ENCODE data around the gene MARCHF10. TPM values are rescaled to one million over a fixed set of nuclear protein-coding genes. Genes with fewer than 3 reads are reported as not detected.
A peak's percentile ranks its signal among the peaks of the same experiment; 100 is the strongest.
"Not testable (repeated sequence)": the region's sequence is repeated elsewhere in the genome, so short reads cannot be mapped to it uniquely, and the experiment has no call there.

The MARCHF10 gene, protein sequence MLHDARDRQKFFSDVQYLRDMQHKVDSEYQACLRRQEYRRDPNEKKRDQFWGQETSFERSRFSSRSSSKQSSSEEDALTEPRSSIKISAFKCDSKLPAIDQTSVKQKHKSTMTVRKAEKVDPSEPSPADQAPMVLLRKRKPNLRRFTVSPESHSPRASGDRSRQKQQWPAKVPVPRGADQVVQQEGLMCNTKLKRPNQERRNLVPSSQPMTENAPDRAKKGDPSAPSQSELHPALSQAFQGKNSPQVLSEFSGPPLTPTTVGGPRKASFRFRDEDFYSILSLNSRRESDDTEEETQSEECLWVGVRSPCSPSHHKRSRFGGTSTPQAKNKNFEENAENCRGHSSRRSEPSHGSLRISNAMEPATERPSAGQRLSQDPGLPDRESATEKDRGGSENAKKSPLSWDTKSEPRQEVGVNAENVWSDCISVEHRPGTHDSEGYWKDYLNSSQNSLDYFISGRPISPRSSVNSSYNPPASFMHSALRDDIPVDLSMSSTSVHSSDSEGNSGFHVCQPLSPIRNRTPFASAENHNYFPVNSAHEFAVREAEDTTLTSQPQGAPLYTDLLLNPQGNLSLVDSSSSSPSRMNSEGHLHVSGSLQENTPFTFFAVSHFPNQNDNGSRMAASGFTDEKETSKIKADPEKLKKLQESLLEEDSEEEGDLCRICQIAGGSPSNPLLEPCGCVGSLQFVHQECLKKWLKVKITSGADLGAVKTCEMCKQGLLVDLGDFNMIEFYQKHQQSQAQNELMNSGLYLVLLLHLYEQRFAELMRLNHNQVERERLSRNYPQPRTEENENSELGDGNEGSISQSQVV
- total RNA-seq: not detected

DNA sequence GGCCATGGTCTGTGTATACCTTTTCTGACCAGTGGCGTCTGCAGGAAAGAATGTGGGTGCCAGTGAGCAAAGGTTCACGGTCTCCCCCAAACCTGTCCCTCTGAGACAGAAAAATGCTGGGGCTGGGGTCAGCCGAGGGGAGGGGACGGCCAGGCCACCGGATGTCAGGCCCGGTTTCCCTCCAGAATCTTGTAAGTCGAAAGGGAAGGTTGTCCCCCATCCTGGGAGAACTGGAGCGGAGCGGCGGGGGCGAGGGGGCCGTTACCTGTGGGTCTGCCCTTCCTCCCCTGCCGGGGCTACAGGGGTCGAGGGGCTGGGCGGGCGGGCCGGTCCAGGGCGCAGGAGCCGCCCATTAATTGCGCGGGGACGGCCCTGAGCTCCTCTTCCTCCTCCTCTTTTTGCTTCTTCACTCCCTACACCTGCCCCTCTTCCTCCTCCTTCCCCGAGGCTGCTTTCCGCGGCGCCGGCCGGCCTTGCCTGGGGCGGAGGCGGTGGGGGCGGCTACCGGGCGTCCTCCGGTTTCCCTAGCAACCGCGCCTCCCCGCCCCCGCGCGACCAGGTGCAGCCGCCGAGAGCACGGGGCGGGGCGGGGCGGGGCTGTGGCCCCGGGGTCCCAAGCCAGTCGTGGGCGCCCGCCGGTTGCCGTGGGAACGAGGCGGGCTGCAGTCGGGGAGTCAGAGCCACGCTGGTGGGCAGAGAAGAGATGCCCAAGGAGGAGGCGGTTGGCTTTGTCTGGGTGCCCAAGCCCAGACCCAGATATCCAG is at the start of gene MARCHF10:
TSS of gene MARCHF10 (minus strand) at position 503 of the 764 bp plus-strand sequence. CDS start 6,579 bp downstream, outside the sequence.
- H3K27me3 Mint-ChIP-seq: peaks cover 47% of the 10 kb centered on the region
- H3K4me3 Mint-ChIP-seq: no peak within 1 kb of the TSS
- peak; percentile 40 for DNase-seq

DNA sequence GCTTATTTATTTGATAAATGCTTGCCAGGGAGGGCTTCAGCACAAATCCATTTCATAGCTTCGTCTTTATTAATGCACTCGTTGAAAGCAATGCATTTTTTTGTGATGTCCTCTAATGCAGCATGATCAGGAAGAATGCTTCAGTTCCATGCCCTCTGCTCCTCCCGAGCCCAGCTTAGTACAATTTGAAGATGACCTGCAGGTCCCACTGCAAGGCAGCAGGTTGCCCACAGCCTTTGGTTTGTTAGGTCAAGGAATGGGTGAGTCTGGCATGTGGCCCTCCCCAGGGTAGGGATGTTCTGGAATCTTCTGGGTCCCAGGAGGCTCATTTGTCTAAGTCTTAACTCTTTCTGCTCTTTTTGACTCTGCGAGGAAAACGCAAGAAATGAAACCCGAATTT is 49.4 kb upstream of the MARCHF10 start:
- ATAC-seq (no peak), DNase-seq (no peak)
- CTCF ChIA-PET: no interaction called here
- H3K36me3 Mint-ChIP-seq: no peaks in the 10 kb centered on the region
- no peaks in the 10 kb centered on the region for H3K4me1 Mint-ChIP-seq
- no peak overlapping the region for H3K27ac Mint-ChIP-seq
- H3K27me3 Mint-ChIP-seq: peaks cover 34% of the 10 kb centered on the region
- no peaks in the 10 kb centered on the region for H3K9me3 Mint-ChIP-seq (ENCODE audit: low read depth)
- no peak overlapping the region for H3K4me3 Mint-ChIP-seq

More for the DNA sequence above, at the start of gene MARCHF10:
- H3K4me1 Mint-ChIP-seq: no peaks in the 10 kb centered on the region
- H3K9me3 Mint-ChIP-seq (ENCODE audit: low read depth): no peaks in the 10 kb centered on the region
- peak; percentile 27 for ATAC-seq
- no peaks in the 10 kb centered on the region for H3K36me3 Mint-ChIP-seq
- no peak within 1 kb of the TSS for H3K27ac Mint-ChIP-seq
- CTCF ChIA-PET: no interaction called here

DNA sequence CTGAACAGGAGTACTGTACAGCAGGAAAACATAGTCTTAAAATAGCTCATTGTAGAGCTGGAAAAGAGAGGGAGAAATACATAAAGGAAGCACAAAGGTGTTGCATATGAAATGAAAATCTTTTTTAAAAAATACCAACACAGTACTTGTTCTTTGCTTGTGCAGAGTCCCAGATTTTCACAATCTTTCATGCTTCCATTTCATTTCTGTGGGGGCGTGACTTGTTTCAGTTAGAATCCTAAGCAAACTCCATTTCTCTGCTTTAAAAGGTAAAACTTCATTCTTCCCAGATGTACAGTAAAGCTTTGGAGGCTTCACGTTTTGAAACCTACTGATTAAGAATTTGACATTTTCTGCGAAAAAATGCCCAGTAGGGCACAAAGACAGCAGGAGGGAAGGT is 48.5 kb upstream of the MARCHF10 start:
- H3K27me3 Mint-ChIP-seq: peaks cover 36% of the 10 kb centered on the region
- CTCF ChIA-PET: no interaction called here
- H3K27ac Mint-ChIP-seq: no peak overlapping the region
- DNase-seq (no peak), ATAC-seq (no peak)
- H3K4me3 Mint-ChIP-seq: no peak overlapping the region
- no peaks in the 10 kb centered on the region for H3K9me3 Mint-ChIP-seq (ENCODE audit: low read depth)
- no peaks in the 10 kb centered on the region for H3K36me3 Mint-ChIP-seq
- no peaks in the 10 kb centered on the region for H3K4me1 Mint-ChIP-seq

DNA sequence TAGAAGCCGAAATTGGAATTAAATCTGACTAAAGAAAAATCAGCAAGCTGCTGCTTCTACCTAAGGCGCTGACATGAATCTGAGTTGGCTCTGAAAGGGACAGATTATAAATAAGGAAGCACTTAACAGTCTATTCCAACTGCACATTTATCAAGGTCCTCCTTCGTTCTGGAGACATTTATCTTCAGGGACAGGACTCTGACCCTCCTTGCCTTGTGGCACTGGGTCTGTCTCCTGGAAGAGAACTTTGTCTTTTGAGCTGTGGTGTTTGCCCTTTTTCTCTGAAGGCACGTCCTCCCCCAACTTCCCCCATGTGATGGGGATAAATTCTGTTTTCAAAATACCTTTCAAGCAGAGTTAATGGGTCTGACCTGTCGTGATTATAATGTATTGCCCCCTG is 47.0 kb upstream of the MARCHF10 start:
- Mint-ChIP-seq H3K4me1 (no peaks in the 10 kb centered on the region), H3K4me3 (no peak overlapping the region), H3K36me3 (no peaks in the 10 kb centered on the region), H3K27ac (no peak overlapping the region), H3K27me3 (peaks cover 30% of the 10 kb centered on the region), H3K9me3 (ENCODE audit: low read depth) (no peaks in the 10 kb centered on the region)
- ATAC-seq (no peak), DNase-seq (no peak)
- CTCF ChIA-PET: no interaction called here

DNA sequence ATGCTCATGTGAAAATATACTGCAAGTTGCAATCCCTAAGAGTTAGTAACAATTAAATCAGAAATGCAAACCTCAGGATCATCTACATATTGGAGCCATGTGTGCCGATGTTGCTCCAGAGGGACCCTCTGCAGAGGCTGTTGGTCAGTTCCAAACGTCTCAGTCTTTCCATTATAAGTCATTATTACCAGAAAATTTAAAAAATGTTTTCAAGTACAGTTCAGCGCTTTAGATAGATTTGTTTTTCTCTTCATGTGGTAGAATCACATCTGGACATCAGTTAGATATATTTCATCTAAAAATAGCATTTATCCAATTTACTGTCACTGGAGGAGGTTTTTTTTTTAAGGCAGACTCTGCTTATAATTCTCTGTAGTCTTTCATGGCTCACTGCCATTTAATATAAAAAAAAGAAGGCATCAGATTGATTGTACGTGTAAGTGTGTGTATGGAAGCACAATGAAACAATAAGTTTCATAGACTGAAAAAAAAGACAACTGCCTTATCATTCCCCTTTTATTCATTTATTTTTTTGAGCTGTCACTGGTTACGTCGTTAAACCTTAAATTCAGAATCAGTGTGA is 46.1 kb upstream of the MARCHF10 start:
- H3K4me3 Mint-ChIP-seq: no peak overlapping the region

DNA sequence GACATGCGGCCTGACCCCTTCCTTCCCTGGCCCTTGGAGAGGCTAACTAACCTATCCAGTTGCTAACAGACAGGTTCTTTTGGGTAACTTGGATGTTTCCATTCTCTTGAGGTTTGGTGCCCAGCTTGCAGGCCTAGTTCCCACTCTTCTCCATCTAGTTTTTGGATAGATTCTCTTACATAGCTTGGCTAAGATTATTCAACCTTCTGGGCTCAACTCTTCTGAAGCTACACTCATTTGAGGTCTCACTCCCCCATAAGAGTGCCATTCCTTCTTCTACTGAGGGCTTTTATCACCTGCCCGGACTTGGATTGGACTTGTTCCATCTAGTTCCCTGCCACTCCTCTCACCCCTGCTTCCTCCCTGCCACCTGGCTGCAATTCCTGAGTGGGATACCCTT is 44.1 kb upstream of the MARCHF10 start:
- DNase-seq (peak; percentile 0), ATAC-seq (no peak)
- no peak overlapping the region for H3K4me3 Mint-ChIP-seq
- no peaks in the 10 kb centered on the region for H3K4me1 Mint-ChIP-seq
- H3K36me3 Mint-ChIP-seq: no peaks in the 10 kb centered on the region
- no peaks in the 10 kb centered on the region for H3K9me3 Mint-ChIP-seq (ENCODE audit: low read depth)
- no peak overlapping the region for H3K27ac Mint-ChIP-seq
- peaks cover 25% of the 10 kb centered on the region for H3K27me3 Mint-ChIP-seq
- CTCF ChIA-PET: no interaction called here

More for the DNA sequence above, 46.1 kb upstream of the MARCHF10 start:
- H3K4me1 Mint-ChIP-seq: no peaks in the 10 kb centered on the region
- no peak overlapping the region for H3K27ac Mint-ChIP-seq
- H3K9me3 Mint-ChIP-seq (ENCODE audit: low read depth): no peaks in the 10 kb centered on the region
- peaks cover 27% of the 10 kb centered on the region for H3K27me3 Mint-ChIP-seq
- CTCF ChIA-PET: no interaction called here
- ATAC-seq: no peak
- DNase-seq: no peak
- no peaks in the 10 kb centered on the region for H3K36me3 Mint-ChIP-seq

DNA sequence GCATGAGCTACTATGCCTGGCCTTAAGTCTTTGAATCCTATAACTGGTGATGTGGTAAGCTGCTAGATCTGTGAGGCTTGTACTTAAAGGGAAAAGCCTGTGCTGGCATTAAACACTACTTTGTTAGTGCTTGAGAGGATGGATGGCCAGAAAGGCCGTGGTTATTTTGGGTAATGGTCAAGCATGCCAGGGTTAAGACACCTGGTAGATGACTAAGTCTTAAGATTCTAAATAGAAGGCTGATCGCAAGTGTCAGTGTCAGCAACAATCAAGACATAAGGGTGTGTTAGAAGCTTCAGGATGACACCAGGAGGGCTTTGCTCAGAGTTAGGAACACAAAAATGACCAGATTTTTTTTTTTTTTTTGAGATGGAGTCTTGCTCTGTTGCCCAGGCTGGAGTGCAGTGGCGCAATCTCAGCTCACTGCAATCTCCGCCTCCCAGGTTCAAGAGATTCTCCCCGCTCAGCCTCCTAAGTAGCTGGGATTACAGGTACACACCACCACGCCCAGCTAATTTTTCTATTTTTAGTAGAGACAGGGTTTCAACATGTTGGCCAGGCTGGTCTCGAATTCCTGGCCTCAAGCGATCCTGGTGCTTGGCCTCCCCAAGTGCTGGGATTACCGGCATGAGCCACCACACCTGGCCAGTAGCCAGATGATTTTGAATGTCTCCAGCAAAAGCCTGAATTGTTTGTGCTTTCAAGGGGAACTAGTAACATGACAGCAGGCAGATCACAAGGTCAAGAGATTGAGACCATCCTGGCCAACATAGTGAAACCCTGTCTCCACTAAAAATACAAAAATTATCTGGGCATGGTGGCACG is 41.7 kb upstream of the MARCHF10 start:
- H3K4me1 Mint-ChIP-seq; H3K27ac Mint-ChIP-seq; H3K4me3 Mint-ChIP-seq; ATAC-seq; H3K36me3 Mint-ChIP-seq; H3K9me3 Mint-ChIP-seq (ENCODE audit: low read depth); CTCF ChIA-PET: not testable (repeated sequence)
- H3K27me3 Mint-ChIP-seq: peaks cover 13% of the 10 kb centered on the region
- DNase-seq: peak; percentile 7

DNA sequence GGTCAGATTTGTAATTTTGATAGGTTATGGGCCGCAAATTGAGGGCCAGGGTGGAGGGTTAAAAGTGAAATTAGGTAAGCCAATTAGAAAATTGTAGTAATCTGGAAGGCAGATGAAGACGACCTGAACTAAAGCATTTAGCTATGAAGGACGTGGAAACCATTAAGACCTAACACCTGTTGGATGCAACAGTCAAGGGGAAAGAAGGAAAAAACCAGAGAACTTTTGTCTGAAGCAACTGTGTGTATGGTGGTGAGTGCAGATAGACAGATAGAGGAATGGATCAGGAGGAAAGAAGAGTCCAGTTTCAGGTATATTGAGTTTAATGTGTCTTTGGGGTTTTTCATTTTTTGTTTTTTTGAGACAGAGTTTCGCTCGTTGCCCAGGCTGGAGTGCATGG is 40.2 kb upstream of the MARCHF10 start:
- Mint-ChIP-seq H3K36me3 (no peaks in the 10 kb centered on the region), H3K27me3 (peaks cover 9% of the 10 kb centered on the region), H3K9me3 (ENCODE audit: low read depth) (no peaks in the 10 kb centered on the region), H3K4me1 (no peaks in the 10 kb centered on the region), H3K4me3 (no peak overlapping the region), H3K27ac (no peak overlapping the region)
- CTCF ChIA-PET: no interaction called here
- ATAC-seq (no peak), DNase-seq (no peak)

DNA sequence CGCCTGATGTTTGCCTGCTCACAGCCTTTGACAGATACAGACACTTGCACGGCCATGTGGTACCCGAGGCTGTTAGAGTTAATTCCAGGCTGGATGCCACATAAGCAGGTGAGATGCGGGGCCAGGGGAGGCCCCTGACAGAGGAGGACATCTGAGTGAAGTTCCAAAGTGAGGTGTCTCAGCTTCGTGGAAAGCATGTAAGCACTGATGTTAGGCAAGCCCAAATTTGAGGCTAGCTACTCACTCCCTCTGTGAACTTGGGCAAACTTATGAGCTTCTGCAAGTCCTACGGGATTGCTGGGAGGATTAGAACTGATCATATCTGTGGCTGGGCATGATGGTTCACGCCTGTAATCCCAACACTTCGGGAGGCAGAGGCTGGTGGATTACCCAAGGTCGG is 39.3 kb upstream of the MARCHF10 start:
- CTCF ChIA-PET: no interaction called here
- H3K4me1 Mint-ChIP-seq: no peaks in the 10 kb centered on the region
- peaks cover 7% of the 10 kb centered on the region for H3K27me3 Mint-ChIP-seq
- no peaks in the 10 kb centered on the region for H3K9me3 Mint-ChIP-seq (ENCODE audit: low read depth)
- no peak overlapping the region for H3K4me3 Mint-ChIP-seq
- H3K36me3 Mint-ChIP-seq: no peaks in the 10 kb centered on the region
- DNase-seq: peak; percentile 35
- no peak for ATAC-seq
- H3K27ac Mint-ChIP-seq: no peak overlapping the region

DNA sequence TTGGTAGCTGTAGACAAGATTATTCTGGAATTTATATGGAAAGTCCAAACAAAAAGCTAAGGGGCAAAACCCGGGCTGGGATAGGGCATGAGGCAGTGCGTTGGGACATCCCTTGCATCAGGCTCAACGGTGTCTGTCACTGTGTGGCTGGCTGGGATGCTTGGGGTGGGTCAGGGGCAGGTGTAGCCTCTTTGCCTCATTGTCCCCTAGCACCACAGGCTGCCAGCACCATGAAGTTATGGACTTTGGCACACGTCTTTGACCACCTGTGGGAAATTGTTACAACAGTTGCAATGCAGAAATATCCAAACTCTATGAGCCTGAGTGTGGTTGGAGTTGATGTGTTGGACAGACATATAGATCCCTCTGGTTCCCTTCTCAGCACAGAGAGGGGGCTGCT is 32.8 kb upstream of the MARCHF10 start:
- H3K9me3 Mint-ChIP-seq (ENCODE audit: low read depth): no peaks in the 10 kb centered on the region
- DNase-seq (peak; percentile 35), ATAC-seq (no peak)
- no peak overlapping the region for H3K27ac Mint-ChIP-seq
- no peak overlapping the region for H3K4me3 Mint-ChIP-seq
- CTCF ChIA-PET: no interaction called here
- H3K4me1 Mint-ChIP-seq: no peaks in the 10 kb centered on the region
- H3K27me3 Mint-ChIP-seq: peaks cover 27% of the 10 kb centered on the region
- H3K36me3 Mint-ChIP-seq: no peaks in the 10 kb centered on the region

DNA sequence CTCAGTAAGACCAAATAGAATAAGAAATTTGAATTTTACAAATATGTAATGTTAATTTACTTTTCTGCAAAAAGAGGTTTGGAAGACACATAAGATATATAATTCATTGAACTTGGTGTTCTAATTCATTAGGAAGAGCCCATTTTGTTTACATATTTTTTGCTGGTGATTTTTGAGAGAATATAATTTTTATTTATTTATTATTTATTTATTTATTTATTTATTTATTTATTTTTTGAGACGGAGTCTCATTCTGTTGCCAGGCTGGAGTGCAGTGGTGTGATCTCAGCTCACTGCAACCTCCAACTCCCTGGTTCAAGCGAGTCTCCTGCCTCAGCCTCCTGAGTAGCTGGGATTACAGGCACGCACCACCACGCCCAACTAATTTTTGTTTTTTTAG is 25.7 kb upstream of the MARCHF10 start:
- CTCF ChIA-PET; ATAC-seq; H3K27ac Mint-ChIP-seq; H3K36me3 Mint-ChIP-seq; H3K9me3 Mint-ChIP-seq (ENCODE audit: low read depth); H3K4me3 Mint-ChIP-seq; H3K4me1 Mint-ChIP-seq: not testable (repeated sequence)
- peaks cover 20% of the 10 kb centered on the region for H3K27me3 Mint-ChIP-seq
- DNase-seq: peak; percentile 2

DNA sequence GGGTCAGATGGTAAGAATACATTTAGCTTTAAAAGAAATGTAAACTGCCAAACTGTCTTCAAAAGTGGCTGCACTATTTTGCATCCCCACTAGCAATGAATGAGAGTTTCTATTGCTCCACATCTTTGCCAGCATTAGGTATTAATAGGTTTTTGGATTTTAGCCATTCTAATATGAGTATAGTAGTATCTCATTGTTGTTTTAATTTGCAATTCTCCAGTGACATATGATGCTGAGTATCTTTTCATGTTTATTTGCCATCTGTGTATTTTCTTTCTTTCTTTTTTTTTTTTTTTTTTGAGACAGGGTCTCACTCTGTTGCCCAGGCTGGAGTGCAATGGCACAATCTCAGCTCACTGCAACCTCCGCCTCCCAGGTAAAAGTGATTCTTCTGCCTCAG is 24.3 kb upstream of the MARCHF10 start:
- Mint-ChIP-seq H3K27me3 (peaks cover 19% of the 10 kb centered on the region), H3K4me1 (no peaks in the 10 kb centered on the region), H3K9me3 (ENCODE audit: low read depth) (no peaks in the 10 kb centered on the region), H3K27ac (no peak overlapping the region), H3K4me3 (no peak overlapping the region), H3K36me3 (no peaks in the 10 kb centered on the region)
- CTCF ChIA-PET: no interaction called here
- ATAC-seq: no peak
- no peak for DNase-seq

DNA sequence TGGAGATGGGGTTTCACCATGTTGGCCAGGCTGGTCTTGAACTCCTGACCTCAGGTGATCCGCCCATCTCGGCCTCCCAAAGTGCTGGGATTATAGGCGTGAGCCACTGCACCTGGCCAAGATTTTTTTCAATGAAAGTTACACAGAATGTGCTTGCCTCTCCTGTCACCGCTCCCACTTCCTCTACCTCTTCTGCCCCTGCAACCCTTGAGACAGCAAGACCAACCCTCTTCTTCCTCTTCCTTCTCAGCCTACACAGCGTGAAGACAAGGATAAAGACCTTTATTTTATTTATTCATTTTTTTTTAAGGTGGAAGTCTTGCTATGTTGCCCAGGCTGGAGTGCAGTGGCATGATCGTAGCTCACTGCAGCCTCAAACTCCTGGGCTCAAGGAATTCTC is 23.0 kb upstream of the MARCHF10 start:
- peak; percentile 7 for DNase-seq
- H3K27ac Mint-ChIP-seq; ATAC-seq; H3K36me3 Mint-ChIP-seq; H3K9me3 Mint-ChIP-seq (ENCODE audit: low read depth); CTCF ChIA-PET; H3K4me3 Mint-ChIP-seq; H3K4me1 Mint-ChIP-seq: not testable (repeated sequence)
- peaks cover 11% of the 10 kb centered on the region for H3K27me3 Mint-ChIP-seq

Measured in activated CD8-positive, alpha-beta memory T cell treated with anti-CD3 and anti-CD28 coated beads, Interleukin-2, amount 10 ng/mL, durations not matched to agents 7 days and 5 days (primary cell).